HepG2 (cell line): ENCODE measurements around the gene MAP2K7. TPM values are rescaled to one million over a fixed set of nuclear protein-coding genes. Genes with fewer than 3 reads are reported as not detected.

Experiments
- BHLHE40 ChIP-seq: IDR thresholded peaks from 2 replicates; pipeline ENCODE4 v1.6.1; 2011; ENCODE audit warnings: low read length, improper control_type of control experiment
- KDM5B ChIP-seq: sonication (generic); formaldehyde crosslinking; IDR thresholded peaks from 2 replicates; pipeline ENCODE4 v1.4.0; 2020; ENCODE audit warnings: missing genetic modification reagents, mild to moderate bottlenecking, borderline replicate concordance
- MXD4 ChIP-seq: IDR thresholded peaks from 2 replicates; pipeline ENCODE4 v1.6.1; 2016; ENCODE audit warnings: mild to moderate bottlenecking, missing biosample characterization, missing genetic modification reagents
- MYC ChIP-seq: sonication (generic); formaldehyde crosslinking; IDR thresholded peaks from 2 replicates; pipeline ENCODE4 v1.9.0; 2021; ENCODE audit warnings: missing genetic modification reagents, borderline replicate concordance
- NONO ChIP-seq, 2 experiments: fragments of 450-650 bp in 1 of 2; sonication (generic) in 1 of 2; formaldehyde crosslinking in 1 of 2; IDR thresholded peaks in 1 of 2; conservative IDR thresholded peaks in 1 of 2; 2 replicates each; pipeline versions ENCODE4 v1.6.1 to v1.8.0; 2017 to 2022; ENCODE audit warnings: mild to moderate bottlenecking in 1 of 2, missing genetic modification reagents in 1 of 2, moderate library complexity in 1 of 2
- PHF21A ChIP-seq: sonication (generic); formaldehyde crosslinking; IDR thresholded peaks from 2 replicates; pipeline ENCODE4 v1.5.0; 2020; ENCODE audit warnings: mild to moderate bottlenecking, missing genetic modification reagents
- PRPF4 ChIP-seq: fragments of 200-400 bp; formaldehyde crosslinking; IDR thresholded peaks from 2 replicates; pipeline ENCODE4 v1.6.1; 2016; ENCODE audit warnings: low read length, low read depth; ENCODE audit not compliant: poor library complexity, severe bottlenecking
- ZFP36L2 ChIP-seq: sonication (generic); formaldehyde crosslinking; IDR thresholded peaks from 2 replicates; pipeline ENCODE4 v1.4.0; 2020; ENCODE audit warnings: missing genetic modification reagents
- ZFP82 ChIP-seq: sonication (generic); formaldehyde crosslinking; IDR thresholded peaks from 2 replicates; pipeline ENCODE4 v1.5.1; 2020; ENCODE audit warnings: mild to moderate bottlenecking, missing genetic modification reagents, borderline replicate concordance
- ZNF17 ChIP-seq: sonication (generic); formaldehyde crosslinking; IDR thresholded peaks from 2 replicates; pipeline ENCODE4 v1.5.0; 2020; ENCODE audit warnings: mild to moderate bottlenecking, missing genetic modification reagents
- ZNF512B ChIP-seq: sonication (generic); formaldehyde crosslinking; IDR thresholded peaks from 2 replicates; pipeline ENCODE4 v1.5.1; 2020; ENCODE audit warnings: missing genetic modification reagents, mild to moderate bottlenecking, borderline replicate concordance
- ZNF543 ChIP-seq: sonication (generic); formaldehyde crosslinking; IDR thresholded peaks from 2 replicates; pipeline ENCODE4 v1.4.0; 2020; ENCODE audit warnings: mild to moderate bottlenecking, missing genetic modification reagents
- ZNF616 ChIP-seq: sonication (generic); formaldehyde crosslinking; IDR thresholded peaks from 2 replicates; pipeline ENCODE4 v1.5.0; 2020; ENCODE audit warnings: low read depth, mild to moderate bottlenecking, missing genetic modification reagents
- ZNF766 ChIP-seq: sonication (generic); formaldehyde crosslinking; IDR thresholded peaks from 2 replicates; pipeline ENCODE4 v1.5.0; 2020; ENCODE audit warnings: missing genetic modification reagents, borderline replicate concordance
- ZNF788 ChIP-seq: sonication (generic); formaldehyde crosslinking; IDR thresholded peaks from 2 replicates; pipeline ENCODE4 v1.5.0; 2020; ENCODE audit warnings: mild to moderate bottlenecking, missing genetic modification reagents, borderline replicate concordance
- polyA plus RNA-seq, 8 experiments: library from polyadenylated mRNA; depleted of rRNA in 3 of 8; stranded (reverse) in 7 of 8; unstranded in 1 of 8; fragments of >200 nt; fragmentation: Illumina TruSeq in 4 of 8; extraction: Trizol in 4 of 8; gene quantifications; 2 replicates each; pipeline versions ENCODE4 v1.2.1 to v1.2.3, GENCODE V29; 2011 to 2016; ENCODE audit warnings: low read depth in 4 of 8, missing spikeins in 1 of 8, mixed read lengths in 1 of 8; ENCODE audit not compliant: insufficient read depth in 1 of 8
- total RNA-seq, 5 experiments: library from RNA; depleted of rRNA; stranded (reverse); fragments of >200 nt; fragmentation: Illumina TruSeq; extraction: Trizol; gene quantifications; 2 replicates each; pipeline ENCODE4 v1.2.3, GENCODE V29; 2016; ENCODE audit warnings: low read depth in 1 of 5
- TF ChIP-seq, protein P1 (sequence below): sonication (generic); formaldehyde crosslinking; IDR thresholded peaks from 2 replicates; pipeline ENCODE4 v1.5.1; 2020; ENCODE audit warnings: missing genetic modification reagents, mild to moderate bottlenecking, borderline replicate concordance
- TF ChIP-seq, protein P2 (sequence below): sonication (generic); formaldehyde crosslinking; IDR thresholded peaks from 2 replicates; pipeline ENCODE4 v1.9.0; 2021; ENCODE audit warnings: missing genetic modification reagents, borderline replicate concordance
- TF ChIP-seq, protein P3 (sequence below): sonication (generic); formaldehyde crosslinking; IDR thresholded peaks from 2 replicates; pipeline ENCODE4 v1.4.0; 2020; ENCODE audit warnings: mild to moderate bottlenecking, low read depth, missing genetic modification reagents
- TF ChIP-seq, protein P4 (sequence below): sonication (generic); formaldehyde crosslinking; IDR thresholded peaks from 2 replicates; pipeline ENCODE4 v1.4.0; 2020; ENCODE audit warnings: missing genetic modification reagents, borderline replicate concordance

MAP2K7 gene
- total and polyA plus RNA-seq, 2 of the 13 experiments (the other 11 are each of a cell fraction or from before 2014, with no cell fraction given): 9.0 to 10.8 TPM

- TF ChIP-seq ZFP82 (no peak), ZNF788 (CRISPR knock-in tag) (no peak), KDM5B (CRISPR knock-in tag) (0 out of 2 replicates have a peak, but pooled peaks have one; percentile 48), BHLHE40 (no peak), MXD4 (no peak), PRPF4 (no peak), ZFP36L2 (no peak), ZNF766 (CRISPR knock-in tag) (no peak; the same call in none of the 2 replicates), ZNF512B (CRISPR knock-in tag) (no peak), MYC (peak; percentile 45; the same call in 1 of the 2 replicates), NONO (IDR thresholded peaks at IDR 0.05) (no peak), NONO (CRISPR knock-in tag; conservative IDR thresholded peaks at IDR 0.05) (no peak), PHF21A (CRISPR knock-in tag) (no peak), ZNF616 (CRISPR knock-in tag) (no peak; the same call in 1 of the 2 replicates), ZNF17 (CRISPR knock-in tag) (no peak), ZNF543 (CRISPR knock-in tag) (no peak)
- TF ChIP-seq, protein P1, sequence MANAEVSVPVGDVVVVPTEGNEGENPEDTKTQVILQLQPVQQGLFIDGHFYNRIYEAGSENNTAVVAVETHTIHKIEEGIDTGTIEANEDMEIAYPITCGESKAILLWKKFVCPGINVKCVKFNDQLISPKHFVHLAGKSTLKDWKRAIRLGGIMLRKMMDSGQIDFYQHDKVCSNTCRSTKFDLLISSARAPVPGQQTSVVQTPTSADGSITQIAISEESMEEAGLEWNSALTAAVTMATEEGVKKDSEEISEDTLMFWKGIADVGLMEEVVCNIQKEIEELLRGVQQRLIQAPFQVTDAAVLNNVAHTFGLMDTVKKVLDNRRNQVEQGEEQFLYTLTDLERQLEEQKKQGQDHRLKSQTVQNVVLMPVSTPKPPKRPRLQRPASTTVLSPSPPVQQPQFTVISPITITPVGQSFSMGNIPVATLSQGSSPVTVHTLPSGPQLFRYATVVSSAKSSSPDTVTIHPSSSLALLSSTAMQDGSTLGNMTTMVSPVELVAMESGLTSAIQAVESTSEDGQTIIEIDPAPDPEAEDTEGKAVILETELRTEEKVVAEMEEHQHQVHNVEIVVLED: peak; percentile 4; the same call in 1 of the 2 replicates
- TF ChIP-seq, protein P2, sequence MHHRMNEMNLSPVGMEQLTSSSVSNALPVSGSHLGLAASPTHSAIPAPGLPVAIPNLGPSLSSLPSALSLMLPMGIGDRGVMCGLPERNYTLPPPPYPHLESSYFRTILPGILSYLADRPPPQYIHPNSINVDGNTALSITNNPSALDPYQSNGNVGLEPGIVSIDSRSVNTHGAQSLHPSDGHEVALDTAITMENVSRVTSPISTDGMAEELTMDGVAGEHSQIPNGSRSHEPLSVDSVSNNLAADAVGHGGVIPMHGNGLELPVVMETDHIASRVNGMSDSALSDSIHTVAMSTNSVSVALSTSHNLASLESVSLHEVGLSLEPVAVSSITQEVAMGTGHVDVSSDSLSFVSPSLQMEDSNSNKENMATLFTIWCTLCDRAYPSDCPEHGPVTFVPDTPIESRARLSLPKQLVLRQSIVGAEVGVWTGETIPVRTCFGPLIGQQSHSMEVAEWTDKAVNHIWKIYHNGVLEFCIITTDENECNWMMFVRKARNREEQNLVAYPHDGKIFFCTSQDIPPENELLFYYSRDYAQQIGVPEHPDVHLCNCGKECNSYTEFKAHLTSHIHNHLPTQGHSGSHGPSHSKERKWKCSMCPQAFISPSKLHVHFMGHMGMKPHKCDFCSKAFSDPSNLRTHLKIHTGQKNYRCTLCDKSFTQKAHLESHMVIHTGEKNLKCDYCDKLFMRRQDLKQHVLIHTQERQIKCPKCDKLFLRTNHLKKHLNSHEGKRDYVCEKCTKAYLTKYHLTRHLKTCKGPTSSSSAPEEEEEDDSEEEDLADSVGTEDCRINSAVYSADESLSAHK (CRISPR knock-in tag): no peak
- TF ChIP-seq, protein P3, sequence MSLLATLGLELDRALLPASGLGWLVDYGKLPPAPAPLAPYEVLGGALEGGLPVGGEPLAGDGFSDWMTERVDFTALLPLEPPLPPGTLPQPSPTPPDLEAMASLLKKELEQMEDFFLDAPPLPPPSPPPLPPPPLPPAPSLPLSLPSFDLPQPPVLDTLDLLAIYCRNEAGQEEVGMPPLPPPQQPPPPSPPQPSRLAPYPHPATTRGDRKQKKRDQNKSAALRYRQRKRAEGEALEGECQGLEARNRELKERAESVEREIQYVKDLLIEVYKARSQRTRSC (CRISPR knock-in tag): no peak
- TF ChIP-seq, protein P4, sequence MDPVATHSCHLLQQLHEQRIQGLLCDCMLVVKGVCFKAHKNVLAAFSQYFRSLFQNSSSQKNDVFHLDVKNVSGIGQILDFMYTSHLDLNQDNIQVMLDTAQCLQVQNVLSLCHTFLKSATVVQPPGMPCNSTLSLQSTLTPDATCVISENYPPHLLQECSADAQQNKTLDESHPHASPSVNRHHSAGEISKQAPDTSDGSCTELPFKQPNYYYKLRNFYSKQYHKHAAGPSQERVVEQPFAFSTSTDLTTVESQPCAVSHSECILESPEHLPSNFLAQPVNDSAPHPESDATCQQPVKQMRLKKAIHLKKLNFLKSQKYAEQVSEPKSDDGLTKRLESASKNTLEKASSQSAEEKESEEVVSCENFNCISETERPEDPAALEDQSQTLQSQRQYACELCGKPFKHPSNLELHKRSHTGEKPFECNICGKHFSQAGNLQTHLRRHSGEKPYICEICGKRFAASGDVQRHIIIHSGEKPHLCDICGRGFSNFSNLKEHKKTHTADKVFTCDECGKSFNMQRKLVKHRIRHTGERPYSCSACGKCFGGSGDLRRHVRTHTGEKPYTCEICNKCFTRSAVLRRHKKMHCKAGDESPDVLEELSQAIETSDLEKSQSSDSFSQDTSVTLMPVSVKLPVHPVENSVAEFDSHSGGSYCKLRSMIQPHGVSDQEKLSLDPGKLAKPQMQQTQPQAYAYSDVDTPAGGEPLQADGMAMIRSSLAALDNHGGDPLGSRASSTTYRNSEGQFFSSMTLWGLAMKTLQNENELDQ: no peak
Observed at GRCh38 chr19:7869453-7869909, 34.2 kb upstream of the MAP2K7 start (continued).
